Measurements from ENCODE around the gene SV2C.
A peak's percentile ranks its signal among the peaks of the same experiment; 100 is the strongest.

The SV2C gene

DNA sequence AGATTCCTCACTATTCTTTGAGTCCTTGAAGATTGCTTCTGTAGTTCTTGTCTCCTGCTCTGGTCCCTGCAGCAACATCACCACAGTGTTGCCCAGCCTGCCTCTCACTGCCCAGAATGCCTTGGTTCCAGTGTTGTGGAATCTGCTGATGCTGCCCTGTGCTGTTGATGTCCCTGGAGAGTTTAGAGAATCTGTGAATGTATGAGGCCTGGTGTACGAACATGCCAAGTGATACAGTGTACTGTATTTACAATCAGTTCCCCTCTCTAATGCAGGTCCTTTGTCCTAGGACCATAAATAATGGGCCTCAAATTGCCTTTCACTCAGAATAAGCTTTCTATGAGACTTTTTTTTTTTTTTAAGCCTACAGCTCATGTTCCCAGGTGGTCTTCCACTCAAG lies 8.2 kb downstream of the SV2C start:
- no peak for TF ChIP-seq FOXA1 (IDR thresholded peaks at IDR 0.05)
- no peak for TF ChIP-seq LEF1 (IDR thresholded peaks at IDR 0.05; ENCODE audit: borderline replicate concordance)
- ChIA-PET CTCF (no interaction called here), POLR2A (no interaction called here)
- no peak for DNase-seq (ENCODE audit: extremely low spot score)

DNA sequence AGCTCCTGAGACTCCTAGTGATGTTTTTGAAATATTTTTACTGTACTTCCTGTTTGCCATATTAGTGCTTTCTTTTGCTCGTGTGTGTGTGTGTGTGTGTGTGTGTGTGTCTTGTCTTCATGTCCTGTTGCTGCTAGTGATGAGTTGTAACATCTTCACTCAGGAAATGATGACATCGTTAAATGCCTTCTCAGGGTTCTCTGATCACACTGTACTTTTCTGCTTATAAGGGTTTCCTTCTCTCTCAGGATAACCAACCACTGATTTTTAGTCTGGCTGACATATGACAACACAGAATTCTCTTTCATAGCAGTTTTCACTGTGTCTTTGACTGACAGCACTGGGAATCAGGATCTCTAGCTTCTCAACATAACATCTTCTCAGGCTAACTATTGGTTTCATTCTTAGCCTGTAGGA lies 16.1 kb downstream of the SV2C start:
- CTCF ChIA-PET, result no interaction called here
- POLR2A ChIA-PET, result no interaction called here
- no peak for TF ChIP-seq FOXA1 (IDR thresholded peaks at IDR 0.05)
- TF ChIP-seq, protein P1, sequence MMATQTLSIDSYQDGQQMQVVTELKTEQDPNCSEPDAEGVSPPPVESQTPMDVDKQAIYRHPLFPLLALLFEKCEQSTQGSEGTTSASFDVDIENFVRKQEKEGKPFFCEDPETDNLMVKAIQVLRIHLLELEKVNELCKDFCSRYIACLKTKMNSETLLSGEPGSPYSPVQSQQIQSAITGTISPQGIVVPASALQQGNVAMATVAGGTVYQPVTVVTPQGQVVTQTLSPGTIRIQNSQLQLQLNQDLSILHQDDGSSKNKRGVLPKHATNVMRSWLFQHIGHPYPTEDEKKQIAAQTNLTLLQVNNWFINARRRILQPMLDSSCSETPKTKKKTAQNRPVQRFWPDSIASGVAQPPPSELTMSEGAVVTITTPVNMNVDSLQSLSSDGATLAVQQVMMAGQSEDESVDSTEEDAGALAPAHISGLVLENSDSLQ (IDR thresholded peaks at IDR 0.05), result no peak
- TF ChIP-seq SUZ12 (IDR thresholded peaks at IDR 0.05), result no peak
- TF ChIP-seq TARDBP (IDR thresholded peaks at IDR 0.05), result no peak
- DNase-seq (ENCODE audit: extremely low spot score), result no peak

DNA sequence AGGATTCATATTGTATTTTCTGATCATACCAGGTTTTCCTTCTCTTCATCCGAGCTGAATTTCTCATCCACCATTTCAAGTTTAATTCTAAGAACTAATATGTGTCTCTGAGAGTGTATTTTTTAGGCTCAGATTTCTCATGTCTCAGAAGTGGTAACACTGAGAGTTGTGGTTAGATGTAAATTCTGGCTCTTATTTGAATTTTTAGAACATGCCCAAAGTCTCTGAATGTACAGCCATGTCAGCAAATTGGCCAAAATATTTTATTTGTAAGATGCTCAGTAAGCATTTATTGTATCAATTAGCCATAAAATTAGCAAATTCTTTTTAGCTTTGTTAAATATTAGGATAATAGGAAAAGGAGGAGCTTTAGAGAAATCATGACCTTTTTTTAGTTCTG lies 16.6 kb downstream of the SV2C start:
- CTCF ChIA-PET, result no interaction called here
- no peak for TF ChIP-seq CTBP1 (IDR thresholded peaks at IDR 0.05; ENCODE audit: borderline replicate concordance)
- TF ChIP-seq ELF4 (IDR thresholded peaks at IDR 0.05), result no peak
- no peak for TF ChIP-seq ARNT (IDR thresholded peaks at IDR 0.05)
- no peak for TF ChIP-seq FOXK2 (IDR thresholded peaks at IDR 0.05)
- no peak for TF ChIP-seq HDGF (IDR thresholded peaks at IDR 0.05; ENCODE audit: borderline replicate concordance)
- no peak for TF ChIP-seq SUZ12 (IDR thresholded peaks at IDR 0.05)
- no peak for TF ChIP-seq FOXM1 (IDR thresholded peaks at IDR 0.05; ENCODE audit: borderline replicate concordance)
- no peak for TF ChIP-seq L3MBTL2 (conservative IDR thresholded peaks at IDR 0.05)
- TF ChIP-seq ZNF384 (IDR thresholded peaks at IDR 0.05), result no peak
- TF ChIP-seq, protein P1 (IDR thresholded peaks at IDR 0.05), result no peak
- TF ChIP-seq LEF1 (IDR thresholded peaks at IDR 0.05; ENCODE audit: borderline replicate concordance), result no peak
- no peak for TF ChIP-seq TARDBP (IDR thresholded peaks at IDR 0.05)
- no peak for TF ChIP-seq BHLHE40 (IDR thresholded peaks at IDR 0.05; ENCODE audit: borderline replicate concordance)
- no peak for TF ChIP-seq SP1 (IDR thresholded peaks at IDR 0.05)
- POLR2A ChIA-PET, result no interaction called here
- DNase-seq (ENCODE audit: extremely low spot score), result no peak

DNA sequence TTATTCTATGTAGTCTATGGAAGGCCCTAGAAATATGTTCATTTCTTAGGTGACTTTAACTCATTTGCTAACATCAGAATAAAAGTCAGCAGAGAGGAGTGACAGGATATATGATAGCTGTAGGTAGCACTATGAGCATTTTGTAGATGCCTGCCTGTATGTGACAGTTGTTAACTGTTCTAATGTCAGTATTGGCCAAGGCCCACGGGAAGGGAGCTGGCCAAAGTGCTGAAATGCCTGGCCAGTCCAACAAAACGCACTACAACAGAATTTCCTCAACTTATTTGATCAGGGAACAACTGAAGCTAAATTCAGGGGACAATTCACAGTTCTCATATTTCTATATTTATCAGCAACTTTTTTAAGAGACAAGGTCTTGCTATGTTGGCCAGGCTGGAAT lies 20.8 kb downstream of the SV2C start:
- CTCF ChIA-PET, result interaction anchor here (0.7 to 1.6 kb wide), 2 partner anchors 71 to 200 kb away, joined by 3 read pairs; no protein-coding TSS in a partner anchor
- DNase-seq (ENCODE audit: extremely low spot score), result peak; percentile 32
- POLR2A ChIA-PET, result no interaction called here
- TF ChIP-seq ELF4 (IDR thresholded peaks at IDR 0.05) (no peak), LEF1 (IDR thresholded peaks at IDR 0.05; ENCODE audit: borderline replicate concordance) (no peak), FOXM1 (IDR thresholded peaks at IDR 0.05; ENCODE audit: borderline replicate concordance) (no peak), TARDBP (IDR thresholded peaks at IDR 0.05) (no peak), FOXK2 (IDR thresholded peaks at IDR 0.05) (no peak), CTBP1 (IDR thresholded peaks at IDR 0.05; ENCODE audit: borderline replicate concordance) (no peak), FOXA1 (IDR thresholded peaks at IDR 0.05) (no peak), ZNF384 (IDR thresholded peaks at IDR 0.05) (no peak), NFRKB (IDR thresholded peaks at IDR 0.05) (no peak), HDGF (IDR thresholded peaks at IDR 0.05; ENCODE audit: borderline replicate concordance) (no peak), L3MBTL2 (conservative IDR thresholded peaks at IDR 0.05) (no peak), BHLHE40 (IDR thresholded peaks at IDR 0.05; ENCODE audit: borderline replicate concordance) (no peak), SUZ12 (IDR thresholded peaks at IDR 0.05) (no peak), SP1 (IDR thresholded peaks at IDR 0.05) (no peak)
- TF ChIP-seq, protein P1 (IDR thresholded peaks at IDR 0.05), result no peak

DNA sequence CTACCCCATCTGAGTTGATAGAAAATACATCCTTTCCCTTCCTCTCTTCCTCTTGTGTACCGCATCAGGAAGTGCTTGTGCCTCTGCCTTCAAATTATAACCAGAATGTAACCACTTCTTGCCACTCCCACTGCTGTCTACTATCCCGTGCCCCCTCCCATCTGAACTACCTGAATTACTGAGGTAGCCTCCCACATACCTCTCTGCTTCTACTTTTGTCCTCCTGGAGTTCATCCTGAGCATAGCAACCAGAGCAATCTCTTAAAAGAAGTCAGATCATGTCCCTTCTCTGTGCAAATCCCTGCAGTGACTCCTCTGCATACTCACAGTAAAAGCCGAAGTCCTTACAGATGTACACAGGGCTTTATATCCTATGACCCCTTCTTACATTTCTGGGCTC lies 23.0 kb downstream of the SV2C start:
- ChIA-PET CTCF (no interaction called here), POLR2A (no interaction called here)
- no peak for DNase-seq (ENCODE audit: extremely low spot score)
- TF ChIP-seq L3MBTL2 (conservative IDR thresholded peaks at IDR 0.05) (no peak), NFRKB (IDR thresholded peaks at IDR 0.05) (no peak), FOXA1 (IDR thresholded peaks at IDR 0.05) (no peak), FOXK2 (IDR thresholded peaks at IDR 0.05) (no peak), ELF4 (IDR thresholded peaks at IDR 0.05) (no peak), CTBP1 (IDR thresholded peaks at IDR 0.05; ENCODE audit: borderline replicate concordance) (no peak), SP1 (IDR thresholded peaks at IDR 0.05) (no peak)

DNA sequence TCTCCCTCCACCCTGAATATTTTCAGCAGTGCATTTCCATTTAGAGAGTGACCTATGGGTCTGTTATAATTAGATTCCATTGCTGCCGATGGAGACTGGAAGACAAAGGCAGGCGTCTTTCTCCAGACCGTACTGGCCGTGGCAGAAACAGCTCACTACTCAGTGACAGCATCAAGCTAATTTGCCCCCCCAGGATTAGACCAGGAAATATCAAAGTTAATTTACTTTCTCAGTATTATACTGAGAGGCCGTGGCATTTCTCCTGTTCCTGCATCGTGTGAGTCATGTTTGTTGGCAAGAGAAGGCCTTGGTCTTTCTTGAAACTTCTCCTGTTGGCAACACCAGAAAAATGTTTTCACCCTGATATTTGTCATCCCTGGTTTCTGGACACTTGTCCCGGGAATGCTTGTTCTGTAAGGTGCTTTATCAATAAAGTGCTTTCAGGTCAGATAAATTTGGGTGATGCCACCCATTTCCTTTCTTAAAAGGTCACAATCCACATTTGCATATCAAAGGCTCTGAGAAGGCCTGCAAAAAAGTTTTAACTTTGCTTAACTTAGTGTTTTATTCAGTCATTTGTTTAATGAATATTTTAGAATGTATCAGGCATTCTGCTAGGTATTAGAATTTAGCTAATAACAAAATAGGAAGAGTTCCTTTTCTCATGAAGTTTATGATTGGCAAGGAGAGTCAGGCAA lies 28.4 kb downstream of the SV2C start:
- DNase-seq (ENCODE audit: extremely low spot score), result no peak
- CTCF ChIA-PET, result no interaction called here
- POLR2A ChIA-PET, result no interaction called here
- no peak for TF ChIP-seq SUZ12 (IDR thresholded peaks at IDR 0.05)

DNA sequence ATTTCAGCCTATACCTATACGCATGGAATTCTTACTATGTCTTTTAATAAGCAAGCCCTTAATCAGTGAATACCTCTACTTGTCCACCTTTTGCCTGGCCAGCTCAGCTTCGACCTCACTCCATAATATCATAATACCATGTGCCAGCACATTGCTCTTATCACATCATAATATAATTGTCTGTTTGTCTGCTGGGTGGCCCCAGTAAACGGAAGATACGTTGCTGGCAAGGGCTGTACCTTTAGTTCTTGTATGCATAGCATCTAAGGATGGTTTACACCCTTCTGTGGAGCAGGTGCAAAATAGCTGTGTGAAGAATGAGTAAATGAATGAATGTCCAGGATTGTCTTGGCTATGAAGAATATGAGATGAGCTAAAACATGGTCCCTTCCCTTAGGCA lies 29.9 kb downstream of the SV2C start:
- no peak for DNase-seq (ENCODE audit: extremely low spot score)
- TF ChIP-seq FOXA1 (IDR thresholded peaks at IDR 0.05) (no peak), LEF1 (IDR thresholded peaks at IDR 0.05; ENCODE audit: borderline replicate concordance) (no peak), ZNF384 (IDR thresholded peaks at IDR 0.05) (no peak), HDGF (IDR thresholded peaks at IDR 0.05; ENCODE audit: borderline replicate concordance) (no peak), NFRKB (IDR thresholded peaks at IDR 0.05) (no peak), ELF4 (IDR thresholded peaks at IDR 0.05) (no peak), FOXK2 (IDR thresholded peaks at IDR 0.05) (no peak), ARNT (IDR thresholded peaks at IDR 0.05) (no peak), BHLHE40 (IDR thresholded peaks at IDR 0.05; ENCODE audit: borderline replicate concordance) (no peak), TARDBP (IDR thresholded peaks at IDR 0.05) (no peak), CTBP1 (IDR thresholded peaks at IDR 0.05; ENCODE audit: borderline replicate concordance) (no peak), SUZ12 (IDR thresholded peaks at IDR 0.05) (no peak), SP1 (IDR thresholded peaks at IDR 0.05) (no peak), FOXM1 (IDR thresholded peaks at IDR 0.05; ENCODE audit: borderline replicate concordance) (no peak), L3MBTL2 (conservative IDR thresholded peaks at IDR 0.05) (no peak)
- TF ChIP-seq, protein P1 (IDR thresholded peaks at IDR 0.05), result no peak
- CTCF ChIA-PET, result no interaction called here
- POLR2A ChIA-PET, result no interaction called here

Data from HEK293T (cell line).